Heart left ventricle (tissue), 13 donors: ENCODE results near the gene ST3GAL5.

Experiments
- POLR2A ChIP-seq, 2 donors: fragments of 450-650 bp; IDR thresholded peaks; one replicate each; pipeline ENCODE4 v1.6.1; 2017; ENCODE audit warnings: antibody characterized with exemption in 2 of 2, mild to moderate bottlenecking in 2 of 2, moderate library complexity in 2 of 2
- TF ChIP-seq, protein P1 (sequence below), 12 donors: fragments of 200-600 bp; sonication (generic) in 4 of 12; IDR thresholded peaks; one replicate each; pipeline versions ENCODE4 v1.5.0 to v1.8.0; 2018 to 2022; ENCODE audit warnings: antibody characterized with exemption in 12 of 12, mild to moderate bottlenecking in 5 of 12
- donor health status: ischemic (EF 13 %, LVEDD 7.1; RV severe dilation, severe dysfunction).
- donor health status: DM: no; HTN: yes; CAD: no.
- donor health status: DM: no; HTN: no; CAD: no.
- donor health status: ischemic (EF 25% LVEDD 6.9; RV normal size, moderate dysfunction).
- donor health status: ischemic (EF 25% LVEDD 5.7; RV mildly dilated, moderate dysfunction).
- donor health status: ischemic (EF 35%, LVEDD 5.7; RV mildly dilated, moderate dysfunction).
- donor health status: nonischemic (EF 11% LVEDD 7.7; RV severe dilation, severe dysfunction).
- donor health status: DM: yes; HTN: yes; CAD: no.
- donor health status: PGD.
- donor health status: ischemic (EF 29% LVEDD 5.4; RV normal size, mild dysfunction).
- donor health status: nonischemic (EF 23%, LVEDD 6.1; RV moderate dilation, normal function).

DNA sequence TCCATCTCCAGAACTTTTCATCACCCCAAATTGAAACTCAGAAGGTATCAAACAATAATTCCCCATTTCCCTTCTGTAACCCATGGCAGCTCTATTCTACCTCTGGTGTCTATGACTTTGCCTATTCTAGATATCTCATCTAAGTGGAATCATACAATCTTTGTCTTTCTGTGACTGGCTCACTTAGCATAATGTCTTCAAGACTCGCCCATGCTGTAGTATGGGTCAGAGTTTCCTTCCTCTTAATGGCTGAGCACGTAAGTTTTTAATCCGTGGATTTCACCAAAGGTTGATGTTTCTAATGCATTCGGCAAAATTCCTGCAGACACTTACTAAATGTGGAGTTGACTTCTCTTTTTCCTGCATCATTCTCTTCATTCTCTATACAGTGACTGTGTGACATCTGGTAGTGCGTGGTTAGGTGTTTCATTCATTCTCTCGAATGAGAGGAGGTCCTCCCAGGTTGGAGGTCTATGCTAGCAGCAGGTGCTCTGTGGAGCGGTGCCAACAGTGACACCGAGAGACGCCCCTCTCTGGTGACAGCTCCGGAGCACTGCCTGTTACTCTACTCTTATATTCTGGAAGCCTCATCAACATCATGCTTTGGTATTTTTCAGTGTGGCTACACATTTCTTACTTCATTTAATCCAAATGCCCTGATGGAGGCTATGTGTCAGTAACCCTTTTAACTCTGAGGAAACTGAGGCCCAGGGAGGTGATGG is 84.9 kb downstream of the ST3GAL5 start:
- TF ChIP-seq, protein P1, sequence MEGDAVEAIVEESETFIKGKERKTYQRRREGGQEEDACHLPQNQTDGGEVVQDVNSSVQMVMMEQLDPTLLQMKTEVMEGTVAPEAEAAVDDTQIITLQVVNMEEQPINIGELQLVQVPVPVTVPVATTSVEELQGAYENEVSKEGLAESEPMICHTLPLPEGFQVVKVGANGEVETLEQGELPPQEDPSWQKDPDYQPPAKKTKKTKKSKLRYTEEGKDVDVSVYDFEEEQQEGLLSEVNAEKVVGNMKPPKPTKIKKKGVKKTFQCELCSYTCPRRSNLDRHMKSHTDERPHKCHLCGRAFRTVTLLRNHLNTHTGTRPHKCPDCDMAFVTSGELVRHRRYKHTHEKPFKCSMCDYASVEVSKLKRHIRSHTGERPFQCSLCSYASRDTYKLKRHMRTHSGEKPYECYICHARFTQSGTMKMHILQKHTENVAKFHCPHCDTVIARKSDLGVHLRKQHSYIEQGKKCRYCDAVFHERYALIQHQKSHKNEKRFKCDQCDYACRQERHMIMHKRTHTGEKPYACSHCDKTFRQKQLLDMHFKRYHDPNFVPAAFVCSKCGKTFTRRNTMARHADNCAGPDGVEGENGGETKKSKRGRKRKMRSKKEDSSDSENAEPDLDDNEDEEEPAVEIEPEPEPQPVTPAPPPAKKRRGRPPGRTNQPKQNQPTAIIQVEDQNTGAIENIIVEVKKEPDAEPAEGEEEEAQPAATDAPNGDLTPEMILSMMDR (IDR thresholded peaks at IDR 0.05): no peak
- TF ChIP-seq POLR2A (IDR thresholded peaks at IDR 0.05): no peak
